GM21367 (cell line): ENCODE measurements around the gene FIGLA.
"Not testable (repeated sequence)": the region's sequence is repeated elsewhere in the genome, so short reads cannot be mapped to it uniquely, and the experiment has no call there.

Experiments
- ATAC-seq: cut with Tn5 transposase; IDR thresholded peaks from one replicate; pipeline ENCODE4 v1.9.1; 2021; ENCODE audit not compliant: unreplicated experiment

FIGLA gene

DNA sequence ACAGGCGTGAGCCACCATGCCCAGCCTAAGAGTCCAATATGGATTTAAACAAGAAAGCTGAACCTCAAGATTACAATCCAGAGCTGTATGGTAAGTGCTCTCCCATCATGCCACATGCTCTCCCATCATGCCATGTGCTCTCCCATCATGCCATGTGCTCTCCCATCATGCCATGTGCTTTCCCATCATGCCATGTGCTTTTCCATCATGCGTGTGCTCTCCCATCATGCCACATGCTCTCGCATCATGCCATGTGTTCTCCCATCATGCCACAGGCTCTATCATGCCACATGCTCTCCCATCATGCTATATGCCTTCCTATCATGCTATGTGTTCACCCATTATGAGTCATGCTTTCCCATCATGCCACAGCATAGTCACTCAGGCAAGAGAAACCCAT, 43.2 kb downstream of the FIGLA start:
- no peak for ATAC-seq

DNA sequence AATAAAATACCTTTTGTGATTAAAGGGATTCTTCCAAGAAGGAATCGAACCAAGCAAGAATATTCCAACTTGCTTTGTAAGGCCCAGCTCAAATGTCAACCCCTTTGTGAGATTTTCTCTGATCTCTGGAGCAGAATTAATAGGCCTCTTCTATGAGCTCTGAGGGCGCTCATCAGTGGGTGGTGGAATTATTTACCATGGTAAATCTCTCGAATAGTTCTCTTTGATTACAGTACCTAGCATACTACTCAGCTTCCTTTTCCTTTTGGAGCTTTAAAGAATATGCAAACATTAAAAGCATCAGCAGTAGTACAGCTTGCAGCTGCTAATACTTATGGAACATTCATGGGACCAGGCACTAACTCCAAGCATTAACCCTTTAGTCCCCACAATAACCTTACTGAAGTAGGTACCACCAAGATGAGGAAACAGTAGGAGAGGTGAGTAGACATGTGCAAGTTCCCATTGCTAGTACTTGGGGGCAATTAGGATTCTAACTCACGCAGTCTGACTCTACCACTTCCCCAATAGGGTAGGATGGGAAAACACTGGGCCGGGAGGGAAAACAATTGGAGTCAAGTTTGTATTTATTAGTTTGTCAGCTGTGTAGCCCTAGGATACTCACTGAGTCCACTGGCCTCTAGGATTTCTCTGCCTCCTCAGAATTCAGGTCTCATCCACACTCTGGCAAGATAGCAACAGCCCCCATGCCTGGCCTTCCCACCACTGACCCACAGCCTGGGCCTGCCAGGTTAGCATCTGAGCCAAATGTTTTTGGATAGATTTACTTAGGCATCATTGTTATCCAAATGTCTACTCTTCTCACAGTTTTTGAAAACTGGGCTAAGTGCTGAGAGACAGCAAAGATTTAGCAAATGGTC, 44.1 kb downstream of the FIGLA start:
- ATAC-seq = no peak

DNA sequence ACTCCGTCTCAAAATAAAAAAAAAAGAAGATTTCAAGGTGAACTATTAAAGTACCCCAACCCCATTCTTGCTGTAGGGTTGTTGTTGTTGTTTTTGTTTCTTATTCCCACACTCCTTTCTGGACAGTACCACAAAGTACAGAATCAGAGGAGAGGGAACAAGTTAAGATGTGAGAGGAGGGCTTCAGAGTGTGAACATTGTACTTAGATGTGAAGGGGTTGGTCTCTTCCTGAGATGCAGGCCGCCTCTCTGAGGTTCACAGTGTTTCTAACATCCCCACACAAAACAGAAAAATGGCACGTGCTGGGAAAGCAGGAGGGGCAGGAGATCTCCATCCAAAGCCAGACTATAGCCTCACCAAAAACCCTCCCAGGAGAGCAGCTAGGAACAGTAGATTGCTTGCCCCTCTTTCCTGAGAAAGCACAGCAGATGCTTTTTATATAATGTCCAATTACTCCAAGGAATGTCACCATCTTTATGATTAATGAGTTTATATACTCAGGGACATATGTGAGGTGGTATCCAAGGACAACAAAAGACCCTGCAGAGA, 45.1 kb downstream of the FIGLA start:
- no peak for ATAC-seq

DNA sequence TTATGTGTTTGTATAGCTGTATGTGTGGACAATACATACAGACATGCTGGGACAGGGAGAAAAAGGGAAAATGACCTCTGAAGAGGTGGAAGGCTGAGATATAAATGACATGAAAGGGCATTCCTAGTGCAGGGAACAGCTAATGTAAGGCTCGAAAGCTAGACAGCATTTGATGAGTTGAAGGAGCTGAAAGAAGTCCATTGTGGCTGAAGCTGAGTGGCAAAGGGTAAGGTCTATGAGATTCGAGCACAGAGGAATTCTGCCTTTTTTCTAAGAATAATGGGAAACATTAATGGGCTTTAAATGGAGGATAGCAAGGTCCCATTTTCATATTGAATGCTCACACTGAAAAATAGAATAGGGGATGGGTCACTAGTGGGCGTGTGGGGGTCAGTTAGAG, 46.0 kb downstream of the FIGLA start:
- no peak for ATAC-seq

DNA sequence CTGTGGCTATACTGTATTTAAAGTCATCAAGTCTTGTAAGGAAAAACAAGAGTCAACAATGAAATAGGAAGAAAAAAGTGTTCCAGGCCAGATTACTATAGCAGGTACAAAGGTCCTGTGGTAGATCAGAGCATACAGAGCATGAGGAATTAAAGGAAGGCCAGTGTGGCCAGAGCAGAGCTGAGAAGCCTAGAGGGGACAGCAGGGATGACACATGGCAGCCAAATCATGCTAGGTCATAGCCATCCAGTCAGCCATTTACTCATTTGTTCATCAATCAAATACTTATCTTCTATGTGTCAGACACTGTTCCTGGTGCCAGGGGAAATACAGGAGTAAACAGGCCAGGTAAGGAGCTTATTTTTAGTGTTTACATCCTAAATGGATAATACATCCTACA, 46.8 kb downstream of the FIGLA start:
- ATAC-seq = no peak

DNA sequence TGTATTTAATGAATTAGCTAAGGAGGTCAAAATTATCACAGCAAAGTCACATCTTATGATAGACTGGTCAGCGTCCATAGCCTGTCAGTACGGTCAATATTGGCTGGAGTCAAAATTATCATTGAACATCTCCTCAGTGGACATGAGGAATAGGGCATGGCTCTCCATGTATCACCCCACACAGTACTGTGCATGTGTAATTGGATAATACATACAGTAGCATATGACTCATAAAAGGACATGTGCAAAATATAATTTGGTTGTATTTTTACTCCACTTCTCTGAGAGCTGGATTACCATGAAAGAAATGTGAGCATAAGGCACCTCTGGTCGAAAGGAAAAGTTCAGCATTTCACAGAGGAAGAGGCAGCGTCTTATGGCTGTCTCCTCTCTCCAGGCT, 47.4 kb downstream of the FIGLA start:
- no peak for ATAC-seq

DNA sequence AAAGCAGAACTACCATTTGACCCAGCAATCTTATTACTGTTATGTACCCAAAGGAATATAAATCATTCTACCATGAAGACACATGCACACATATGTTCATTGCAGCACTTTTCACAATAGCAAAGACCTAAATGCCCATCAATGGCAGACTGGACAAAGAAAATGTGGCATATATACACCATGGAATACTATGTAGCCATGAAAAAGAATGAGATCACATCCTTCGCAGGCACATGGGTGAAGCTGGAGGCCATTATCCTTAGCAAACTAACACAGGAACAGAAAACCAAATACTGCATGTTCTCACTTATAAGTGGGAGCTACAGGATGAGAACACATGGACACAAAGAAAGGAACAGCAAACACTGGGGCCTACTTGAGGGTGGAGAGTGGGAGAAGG, 51.0 kb downstream of the FIGLA start:
- not testable (repeated sequence) for ATAC-seq

DNA sequence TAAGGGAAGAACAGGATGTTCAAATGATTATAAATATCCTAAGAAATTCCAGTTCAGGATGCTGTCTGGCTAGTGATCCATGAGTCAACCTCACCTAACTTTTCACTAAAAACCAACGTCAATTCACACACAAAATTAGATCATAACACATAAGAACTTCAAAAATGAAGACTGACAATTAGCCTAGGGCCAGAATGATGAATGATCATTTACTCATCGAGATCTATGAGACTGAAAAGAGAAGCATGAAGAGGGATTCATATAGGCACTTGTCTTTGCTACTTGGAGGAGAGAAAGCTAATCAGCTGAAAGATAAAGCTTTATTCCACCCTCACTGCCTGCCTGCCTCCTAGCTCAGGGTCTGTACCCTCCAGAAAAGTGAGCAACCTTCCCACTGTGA, 52.3 kb downstream of the FIGLA start:
- no peak for ATAC-seq

- no peak for ATAC-seq
Measured at GRCh38 chr2:70735071-70735470, 55.4 kb downstream of the FIGLA start.

DNA sequence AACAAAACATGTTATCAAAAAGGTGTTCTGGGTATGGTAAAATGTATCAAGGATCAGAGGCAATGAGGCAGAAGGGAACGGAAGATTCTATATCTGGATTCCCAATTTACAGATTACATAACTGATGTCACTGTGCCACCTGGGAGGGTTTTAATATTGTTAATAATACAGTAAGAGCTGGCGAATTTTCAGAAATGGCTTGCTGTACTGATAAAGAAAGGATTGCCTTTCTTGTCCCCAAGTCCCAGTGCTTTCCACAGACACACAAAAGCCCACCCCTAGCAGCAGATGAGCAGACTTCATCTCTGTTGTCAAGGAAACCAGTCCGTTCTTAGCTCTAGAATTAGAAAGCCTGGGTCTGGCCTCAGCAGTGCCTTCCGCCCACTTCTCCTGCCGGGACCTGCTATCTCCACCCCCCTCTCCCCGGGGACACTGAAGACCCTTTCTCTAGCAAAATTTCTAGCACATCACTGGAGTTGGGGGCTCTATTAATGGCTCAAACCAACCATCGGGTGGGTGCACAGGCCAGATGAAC, 56.7 kb downstream of the FIGLA start:
- ATAC-seq = no peak

GRCh38 chr2:70732766-70733645, 57.4 kb downstream of the FIGLA start:
- ATAC-seq = no peak

DNA sequence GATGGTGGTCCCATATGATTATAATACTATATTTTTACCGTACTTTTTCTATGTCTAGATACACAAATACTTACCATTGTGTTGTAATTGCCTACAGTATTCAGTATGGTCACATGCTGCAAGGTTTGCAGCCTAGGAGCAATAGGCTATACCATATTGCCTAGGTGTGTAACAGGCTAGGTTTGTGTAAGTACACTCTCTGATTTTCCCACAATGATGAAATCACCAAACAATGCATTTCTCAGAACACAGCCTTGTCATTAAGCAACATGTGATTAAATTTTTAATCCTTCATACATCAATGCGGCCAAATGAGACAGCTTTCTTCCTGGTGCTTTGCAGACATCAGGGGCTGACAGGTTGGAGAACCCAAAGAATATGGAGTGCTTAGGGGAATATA, 59.7 kb downstream of the FIGLA start:
- ATAC-seq = no peak

DNA sequence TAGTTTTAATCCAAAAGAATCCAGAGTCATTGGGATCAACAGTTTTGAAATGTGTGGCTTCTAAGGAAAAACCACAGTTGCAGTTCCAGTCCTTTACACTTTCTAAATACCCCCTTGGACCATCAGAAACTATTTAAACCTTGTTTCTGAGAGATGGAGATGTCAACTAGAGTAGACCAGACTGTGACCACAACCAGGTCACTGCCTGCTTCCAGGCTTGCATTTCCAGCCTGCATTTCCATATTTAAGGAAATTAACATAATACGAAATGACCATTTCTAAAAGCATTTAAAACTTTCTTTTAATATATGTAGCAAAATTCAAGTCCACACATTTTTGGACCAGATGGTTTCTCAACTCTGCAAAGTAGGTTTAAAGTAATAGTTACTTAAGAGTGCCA, 60.8 kb downstream of the FIGLA start:
- no peak for ATAC-seq

DNA sequence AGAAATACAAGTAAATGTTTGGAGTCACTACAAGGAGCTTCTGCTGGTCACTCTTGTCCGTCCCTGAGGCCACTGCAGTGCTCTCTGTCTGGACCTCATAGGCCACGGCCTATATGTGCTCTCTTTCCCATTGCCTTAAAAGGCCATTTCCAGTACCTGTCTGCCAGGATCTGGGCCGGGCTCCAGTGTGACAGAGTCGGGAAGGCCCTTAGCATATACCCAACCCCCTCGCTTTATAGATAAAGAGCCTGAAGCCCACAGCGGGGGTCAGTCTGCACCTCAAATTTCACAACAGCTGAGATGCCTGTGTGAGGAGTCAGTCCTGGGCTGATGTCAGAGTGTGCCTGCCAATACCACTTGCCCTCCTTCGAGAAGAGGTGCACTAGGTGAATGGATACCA, 62.3 kb downstream of the FIGLA start:
- no peak for ATAC-seq
